ENCODE measurements around the gene TXNDC15.

TXNDC15 gene

DNA sequence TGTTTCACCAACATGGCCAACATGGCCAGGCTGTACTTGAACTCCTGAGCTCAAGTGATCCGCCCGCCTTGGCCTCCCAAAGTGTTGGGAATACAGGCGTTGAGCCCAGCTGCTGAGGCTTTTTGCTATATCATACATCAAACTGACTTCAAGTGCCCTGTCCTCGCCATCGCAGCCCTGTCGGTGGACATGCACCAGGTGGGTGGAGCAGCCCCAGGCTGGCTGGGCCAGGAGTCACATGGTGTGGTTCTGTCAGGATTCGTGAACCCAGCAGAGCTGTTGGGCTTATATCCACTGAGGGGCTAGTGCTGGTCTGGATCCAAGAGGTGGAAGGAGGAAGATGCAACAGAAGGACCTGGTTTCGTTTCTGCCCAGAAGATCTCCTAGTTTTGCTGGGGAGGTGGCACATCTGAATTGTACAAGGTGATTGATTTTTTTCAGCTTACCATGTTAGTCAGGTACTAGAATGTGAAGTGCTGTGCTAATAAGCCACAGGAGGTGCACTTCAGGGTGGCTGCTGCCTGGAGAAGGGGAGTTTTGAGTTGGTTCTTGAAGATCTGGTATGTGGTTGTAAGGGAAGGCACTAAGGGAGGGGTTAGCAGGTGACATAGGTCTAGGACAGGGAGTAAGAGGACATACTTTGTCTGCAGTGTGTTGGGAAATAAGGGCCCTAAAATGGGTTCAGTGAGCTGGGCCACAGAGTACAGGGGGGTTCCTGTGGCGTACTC, 46.8 kb downstream of the TXNDC15 start:
- no peak for FAIRE-seq

DNA sequence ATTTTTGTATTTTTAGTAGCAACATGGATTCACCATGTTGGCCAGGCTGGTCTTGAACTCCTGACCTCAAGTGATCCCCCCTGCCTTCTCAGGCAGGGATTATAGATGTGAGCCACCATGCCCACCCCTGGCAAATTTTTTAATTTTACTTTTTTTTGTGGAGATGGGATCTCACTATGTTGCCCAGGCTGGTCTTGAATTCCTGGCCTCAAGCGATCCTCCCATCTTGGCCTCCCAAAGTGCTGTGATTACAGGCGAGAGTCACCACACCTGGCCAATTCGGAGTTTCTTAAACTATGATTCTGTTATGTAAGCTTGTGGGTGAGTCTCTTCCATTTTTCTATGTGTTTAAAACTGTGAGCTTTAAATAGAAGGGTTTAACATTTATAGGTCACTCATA, 58.3 kb downstream of the TXNDC15 start:
- no peak for FAIRE-seq

DNA sequence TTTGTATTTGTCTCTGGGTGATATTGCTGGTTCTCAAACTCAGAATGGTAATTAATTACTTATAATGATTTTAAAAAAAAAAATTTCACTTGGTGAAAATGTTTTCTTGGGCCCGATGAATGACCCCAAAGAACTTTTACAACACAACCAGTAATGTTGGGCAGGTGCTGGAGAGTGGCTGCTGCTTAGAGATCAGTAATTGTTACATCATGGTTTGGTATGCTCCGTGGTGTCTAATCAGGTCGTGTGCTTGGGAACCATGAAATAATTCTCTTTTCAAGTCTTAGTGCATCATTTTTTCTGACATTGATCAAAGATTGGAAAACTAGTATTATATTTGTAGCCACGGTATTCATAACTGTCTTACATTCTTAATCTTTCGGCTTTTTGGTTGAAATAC, 60.0 kb downstream of the TXNDC15 start:
- no peak for FAIRE-seq

DNA sequence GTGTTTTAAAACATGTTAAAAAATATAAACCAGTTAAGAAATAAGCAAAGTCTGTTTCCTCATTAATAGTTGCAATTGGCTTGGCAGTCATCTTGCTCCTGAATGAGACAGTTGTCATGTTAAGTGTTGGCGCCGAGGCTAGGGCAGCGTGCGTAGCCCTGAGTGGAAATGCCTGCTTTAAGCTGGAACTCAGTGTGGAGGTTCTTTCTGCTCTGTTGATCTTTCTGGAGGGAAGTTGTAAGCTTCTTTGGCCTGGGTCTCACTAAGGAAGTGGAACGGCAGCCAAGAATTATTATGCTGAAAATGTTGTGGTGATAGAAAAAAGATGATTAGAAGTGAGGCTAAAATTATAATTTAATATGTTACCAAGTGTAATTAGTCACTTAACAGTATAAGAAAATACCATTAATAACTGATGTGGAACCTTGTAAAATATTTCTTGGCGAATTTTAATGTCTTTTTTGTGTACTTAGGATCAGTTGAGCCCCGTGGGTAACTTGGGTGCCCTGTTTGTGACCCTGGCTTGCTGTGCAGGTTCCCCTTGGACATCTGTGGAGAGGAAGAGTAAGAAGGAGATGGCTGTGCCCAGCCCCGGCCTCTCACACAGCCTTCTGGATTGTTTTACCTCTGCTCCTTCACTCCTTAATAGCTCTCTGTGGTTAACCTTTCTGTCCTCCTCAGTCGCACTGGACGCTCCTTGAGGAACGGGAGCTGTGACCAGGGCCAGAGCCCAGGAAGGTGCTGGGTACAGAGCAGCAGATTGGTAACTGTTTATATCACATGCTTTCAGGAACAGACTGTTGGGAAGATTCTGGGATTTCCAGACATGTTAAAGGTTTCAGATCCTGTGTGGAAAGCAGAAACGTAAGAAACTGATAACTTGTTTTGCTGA, 61.8 kb downstream of the TXNDC15 start:
- FAIRE-seq: no peak

DNA sequence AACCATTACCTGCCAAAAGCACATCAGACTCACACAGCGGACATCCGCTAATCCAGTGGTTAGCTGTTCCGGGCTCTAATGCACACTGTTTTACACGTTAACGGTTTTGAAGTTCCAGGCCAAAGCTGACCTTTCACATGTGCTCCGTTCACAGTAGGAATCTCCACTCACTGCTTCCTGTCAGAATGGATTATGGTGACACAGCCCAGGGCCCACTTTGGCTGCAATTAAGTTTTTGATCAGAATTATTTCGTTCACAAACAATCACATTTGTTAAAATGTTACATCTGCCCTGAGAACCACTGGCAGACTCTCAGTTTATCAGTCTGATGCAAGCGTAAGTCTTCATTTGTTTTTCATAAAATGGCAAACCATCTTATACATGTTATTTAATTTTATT, 63.4 kb downstream of the TXNDC15 start:
- FAIRE-seq: no peak

DNA sequence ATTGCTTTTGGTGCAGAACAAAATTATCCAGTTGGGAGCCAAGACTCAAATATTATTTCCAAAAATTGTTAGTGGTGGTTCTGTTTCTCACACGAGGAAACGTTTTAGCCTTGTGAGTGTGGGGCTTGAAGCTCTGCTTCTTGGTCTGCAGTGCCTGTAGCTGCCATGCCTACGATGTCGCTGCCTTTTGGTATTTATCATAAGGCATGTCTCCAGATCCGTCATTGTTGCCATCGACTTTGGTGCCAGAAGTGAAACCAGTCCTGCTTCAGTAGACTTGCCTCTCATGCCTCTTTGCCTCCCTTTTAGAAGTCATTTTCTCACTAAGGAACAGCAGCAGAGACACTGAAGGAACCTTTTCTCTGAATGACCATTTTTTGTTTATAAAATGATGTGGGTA, 63.9 kb downstream of the TXNDC15 start:
- no peak for FAIRE-seq

DNA sequence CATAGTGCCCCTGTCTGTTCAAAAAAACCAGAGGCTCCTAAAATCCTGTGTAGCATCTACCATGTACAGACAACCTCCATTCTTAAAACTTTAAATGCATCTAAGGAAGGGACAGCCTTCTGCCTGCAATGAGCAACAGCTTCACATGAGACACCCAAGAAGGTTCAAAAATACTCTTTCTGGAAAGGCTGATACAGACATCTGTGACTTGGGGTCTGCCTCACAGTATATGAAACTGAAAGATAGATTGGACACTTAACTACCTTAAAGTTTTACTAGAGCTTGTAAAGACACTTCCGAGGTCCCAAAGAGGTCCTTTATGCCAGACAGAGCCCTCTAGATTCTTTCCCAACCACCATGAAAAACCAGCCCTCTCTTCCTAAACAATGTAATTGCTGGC, 65.3 kb downstream of the TXNDC15 start:
- no peak for FAIRE-seq

DNA sequence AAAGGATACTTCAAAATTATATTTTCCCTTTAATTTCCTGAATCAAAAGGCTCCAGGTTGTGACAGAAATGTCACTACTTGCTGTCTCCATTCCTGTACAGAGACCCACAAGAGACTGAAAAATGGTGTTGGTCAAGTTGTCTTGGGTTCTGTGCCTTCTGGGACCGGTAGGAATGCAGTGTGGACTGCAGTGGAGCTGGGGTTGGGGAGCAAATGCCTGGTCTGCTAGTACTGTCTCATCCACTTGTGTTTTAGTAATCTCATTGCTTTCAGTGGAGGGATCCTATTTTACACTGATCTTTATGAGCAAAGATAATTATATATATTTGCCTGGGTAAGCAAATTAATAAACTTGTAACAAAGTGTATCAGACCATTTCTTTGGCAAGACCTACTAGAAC, 69.4 kb downstream of the TXNDC15 start:
- no peak for FAIRE-seq

DNA sequence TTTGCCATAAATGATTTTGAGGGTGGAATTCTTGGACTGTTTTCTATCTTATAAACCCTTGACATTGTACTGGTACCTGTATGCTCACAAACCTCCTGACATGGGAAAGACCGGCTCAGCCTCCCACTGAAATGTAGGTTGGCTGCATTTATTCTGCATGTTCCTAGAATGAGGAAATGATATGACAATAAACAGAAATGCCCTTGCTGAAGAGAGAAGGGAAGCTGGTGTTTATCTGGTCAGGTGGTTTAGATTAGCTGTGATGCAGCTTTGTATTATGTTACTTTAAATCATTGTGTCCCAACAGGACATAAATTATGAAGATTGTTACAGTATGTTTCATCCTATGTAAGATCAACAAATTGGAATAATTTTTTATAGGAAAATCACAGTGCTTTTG, 70.5 kb downstream of the TXNDC15 start:
- no peak for FAIRE-seq

DNA sequence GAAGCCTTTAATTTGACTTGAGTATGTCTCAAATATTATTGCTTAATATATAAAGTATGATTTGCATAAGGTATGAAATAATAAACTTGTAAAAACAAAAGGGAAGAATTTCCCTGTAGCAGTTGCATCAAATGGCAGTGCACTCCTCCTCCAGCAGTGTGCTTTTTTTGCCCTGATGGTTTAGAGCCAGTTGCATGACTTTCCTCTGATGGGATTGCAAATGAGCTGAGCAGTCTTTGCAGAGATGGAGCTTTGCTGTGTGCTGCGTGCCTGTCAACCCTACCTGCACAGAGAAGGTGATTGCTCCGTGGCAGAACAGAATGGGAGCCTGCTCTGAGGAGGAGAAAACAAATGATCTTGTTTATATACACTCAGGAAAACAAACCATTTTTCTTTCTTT, 70.9 kb downstream of the TXNDC15 start:
- no peak for FAIRE-seq

DNA sequence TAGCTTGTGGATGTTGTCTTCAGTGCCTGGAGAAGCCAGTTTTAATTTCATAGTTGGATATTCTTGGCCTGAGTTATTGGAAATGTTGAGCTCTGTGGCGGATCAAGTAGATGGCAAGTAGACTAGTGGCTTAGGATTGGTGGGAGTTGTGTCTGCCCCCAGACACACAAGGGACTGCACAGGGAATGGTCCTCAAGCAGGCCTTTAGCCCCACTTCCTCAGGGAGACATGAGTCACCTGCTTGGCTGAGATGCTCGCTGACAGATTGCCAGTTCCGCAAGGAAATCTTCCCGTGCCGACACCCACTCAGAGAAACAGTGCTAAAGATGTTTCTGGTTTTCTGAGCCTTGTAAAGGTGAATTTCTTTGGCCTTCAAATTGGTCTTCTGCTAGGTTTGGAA, 74.7 kb downstream of the TXNDC15 start:
- FAIRE-seq: no peak

DNA sequence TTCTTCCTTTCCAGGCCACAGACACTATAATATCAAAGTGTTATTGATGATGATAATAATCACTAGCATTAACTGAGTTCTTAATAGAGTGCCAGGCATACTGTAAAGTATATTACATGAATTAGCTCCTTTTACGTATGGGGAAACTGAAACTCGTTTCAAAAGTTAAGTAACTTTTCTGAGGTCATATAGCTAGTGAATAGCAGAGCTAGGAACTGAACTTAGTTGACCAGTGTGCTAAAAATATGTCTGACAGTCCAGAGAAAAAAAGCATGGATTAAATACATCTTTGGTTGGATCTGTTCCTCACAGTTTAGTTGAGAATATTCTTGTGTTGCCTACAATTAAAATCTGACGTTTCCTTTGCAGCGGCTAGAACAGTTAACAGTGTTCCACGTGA, 75.1 kb downstream of the TXNDC15 start:
- no peak for FAIRE-seq

All from islet of Langerhans (tissue), 1 donor.